PC-9 (cell line): ENCODE data around the gene PAX8.

Source experiments
- CTCF ChIP-seq: fragments of 200-600 bp; sonication (generic); conservative IDR thresholded peaks from 2 replicates; pipeline ENCODE4 v1.6.1; 2017; ENCODE audit warnings: mixed run types, antibody characterized with exemption, mild to moderate bottlenecking, moderate library complexity
- EZH2 ChIP-seq: fragments of 200-600 bp; sonication (generic); IDR thresholded peaks from 2 replicates; pipeline ENCODE4 v1.8.0; 2017; ENCODE audit warnings: antibody characterized with exemption, low read depth

- no peak for TF ChIP-seq EZH2
- TF ChIP-seq CTCF = no peak
These were observed 54.9 kb downstream of the PAX8 start for GRCh38 chr2:113223813-113224212.
